PFSK-1 (cell line): Measurements from ENCODE around the gene PTX3.

Source experiments
- POLR2AphosphoS5 ChIP-seq: IDR thresholded peaks from 2 replicates; pipeline ENCODE4 v1.6.1; 2012; ENCODE audit warnings: low read depth, mild to moderate bottlenecking, control low read depth, low read length, moderate library complexity
- SIN3A ChIP-seq: IDR thresholded peaks from 2 replicates; pipeline ENCODE4 v1.6.1; 2012; ENCODE audit warnings: mild to moderate bottlenecking, low read length, moderate library complexity, borderline replicate concordance; ENCODE audit not compliant: insufficient read depth
- TAF1 ChIP-seq: IDR thresholded peaks from 2 replicates; pipeline ENCODE4 v1.6.1; 2012; ENCODE audit warnings: low read length, control low read depth, borderline replicate concordance; ENCODE audit not compliant: insufficient read depth
- TF ChIP-seq, protein P1 (sequence below), 2 experiments: IDR thresholded peaks; 2 replicates each; pipeline versions ENCODE4 v1.6.1 to v1.8.0; 2011 to 2012; ENCODE audit warnings: low read depth in 2 of 2, low read length in 2 of 2, control low read depth in 1 of 2, inconsistent platforms in 1 of 2, mild to moderate bottlenecking in 1 of 2, moderate library complexity in 1 of 2; ENCODE audit not compliant: insufficient read depth in 1 of 2

DNA sequence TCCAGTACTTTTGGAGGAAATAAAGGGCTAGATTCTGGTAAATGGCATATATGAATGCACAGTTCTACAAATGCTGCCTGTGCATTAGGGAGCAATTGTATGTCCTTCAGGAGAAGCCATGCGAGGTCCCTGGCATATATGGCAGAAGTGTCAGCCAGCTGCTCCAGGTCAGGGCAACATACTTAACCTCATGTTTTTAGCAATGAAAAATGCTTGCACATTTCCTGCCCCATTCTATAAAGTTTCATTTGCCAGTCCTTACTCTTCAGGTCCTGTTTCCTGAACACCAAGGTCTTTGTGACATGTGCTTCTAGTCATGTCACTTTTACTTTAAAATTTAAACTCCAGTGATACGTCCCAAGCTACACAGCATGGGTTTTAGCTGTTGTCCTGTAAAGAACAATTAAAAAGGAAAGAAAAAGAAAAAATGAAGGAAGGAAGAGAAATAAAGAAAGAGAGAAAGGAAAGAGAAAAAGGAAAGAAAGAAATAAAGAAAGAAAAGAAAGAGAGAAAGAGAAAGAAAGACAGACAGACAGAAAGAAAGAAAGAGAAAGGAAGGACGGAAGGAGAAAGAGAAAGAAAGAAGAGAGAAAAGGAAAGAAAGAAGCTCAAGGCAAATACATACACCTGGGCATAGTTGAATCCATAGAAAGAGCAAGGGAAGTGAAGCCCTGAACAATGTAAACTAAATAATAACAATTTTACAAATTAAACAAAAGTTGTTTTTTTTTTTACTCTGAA, 20.1 kb upstream of the PTX3 start:
- TF ChIP-seq TAF1 = no peak
- TF ChIP-seq, protein P1, sequence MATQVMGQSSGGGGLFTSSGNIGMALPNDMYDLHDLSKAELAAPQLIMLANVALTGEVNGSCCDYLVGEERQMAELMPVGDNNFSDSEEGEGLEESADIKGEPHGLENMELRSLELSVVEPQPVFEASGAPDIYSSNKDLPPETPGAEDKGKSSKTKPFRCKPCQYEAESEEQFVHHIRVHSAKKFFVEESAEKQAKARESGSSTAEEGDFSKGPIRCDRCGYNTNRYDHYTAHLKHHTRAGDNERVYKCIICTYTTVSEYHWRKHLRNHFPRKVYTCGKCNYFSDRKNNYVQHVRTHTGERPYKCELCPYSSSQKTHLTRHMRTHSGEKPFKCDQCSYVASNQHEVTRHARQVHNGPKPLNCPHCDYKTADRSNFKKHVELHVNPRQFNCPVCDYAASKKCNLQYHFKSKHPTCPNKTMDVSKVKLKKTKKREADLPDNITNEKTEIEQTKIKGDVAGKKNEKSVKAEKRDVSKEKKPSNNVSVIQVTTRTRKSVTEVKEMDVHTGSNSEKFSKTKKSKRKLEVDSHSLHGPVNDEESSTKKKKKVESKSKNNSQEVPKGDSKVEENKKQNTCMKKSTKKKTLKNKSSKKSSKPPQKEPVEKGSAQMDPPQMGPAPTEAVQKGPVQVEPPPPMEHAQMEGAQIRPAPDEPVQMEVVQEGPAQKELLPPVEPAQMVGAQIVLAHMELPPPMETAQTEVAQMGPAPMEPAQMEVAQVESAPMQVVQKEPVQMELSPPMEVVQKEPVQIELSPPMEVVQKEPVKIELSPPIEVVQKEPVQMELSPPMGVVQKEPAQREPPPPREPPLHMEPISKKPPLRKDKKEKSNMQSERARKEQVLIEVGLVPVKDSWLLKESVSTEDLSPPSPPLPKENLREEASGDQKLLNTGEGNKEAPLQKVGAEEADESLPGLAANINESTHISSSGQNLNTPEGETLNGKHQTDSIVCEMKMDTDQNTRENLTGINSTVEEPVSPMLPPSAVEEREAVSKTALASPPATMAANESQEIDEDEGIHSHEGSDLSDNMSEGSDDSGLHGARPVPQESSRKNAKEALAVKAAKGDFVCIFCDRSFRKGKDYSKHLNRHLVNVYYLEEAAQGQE (IDR thresholded peaks at IDR 0.05; ENCODE audit: insufficient read depth in 1 of 2, low read depth in 2 of 2, low read length in 2 of 2) = no peak
- no peak for TF ChIP-seq SIN3A
- TF ChIP-seq POLR2AphosphoS5 = no peak
